Measurements from ENCODE around the gene MARCHF4. TPM values are rescaled to one million over a fixed set of nuclear protein-coding genes. Genes with fewer than 3 reads are reported as not detected.

MARCHF4 gene
- total RNA-seq, 1 experiment from 2014 or later, result 6.1 TPM

- Histone ChIP-seq H3K27ac (ENCODE audit: low read depth, low read length, poor library complexity, severe bottlenecking) (no peak overlapping the region), H3K27me3 (replicated peaks; ENCODE audit: insufficient read depth, low read depth, low read length, poor library complexity) (no peaks in the 10 kb centered on the region), H3K4me1 (ENCODE audit: insufficient read depth, low read length, poor library complexity, severe bottlenecking) (no peaks in the 10 kb centered on the region), H3K4me3 (ENCODE audit: low read depth, low read length, poor library complexity, severe bottlenecking) (no peak overlapping the region), H3K9me3 (ENCODE audit: low read depth, low read length, poor library complexity, severe bottlenecking) (no peaks in the 10 kb centered on the region), H3K36me3 (ENCODE audit: insufficient read depth, low read length, poor library complexity, severe bottlenecking) (no peaks in the 10 kb centered on the region)
- intact Hi-C loops (cut with micrococcal nuclease; ENCODE audit: unreplicated experiment), result loop anchor here (5.0 kb wide), 1 partner anchor 80 kb away; no protein-coding TSS in a partner anchor
- TF ChIP-seq EZH2 (IDR thresholded peaks at IDR 0.05; ENCODE audit: borderline replicate concordance, low read depth, low read length, poor library complexity, severe bottlenecking), result no peak
- no peak for TF ChIP-seq CTCF (conservative IDR thresholded peaks at IDR 0.05; ENCODE audit: low read depth, low read length)
- CTCF ChIA-PET, result interaction anchor here (0.6 kb wide), 1 partner anchor 319 kb away, joined by 3 read pairs; no protein-coding TSS in a partner anchor
- no peak for DNase-seq (ENCODE audit: low spot score)
- POLR2A ChIA-PET (ENCODE audit: low non-redundant PET), result no interaction called here
- no TSS peak for BruUV-seq (replicated peaks)
Observed at GRCh38 chr2:216327447-216327935, 44.8 kb downstream of the MARCHF4 start.

Other genes with a start within 250 kb of the MARCHF4 start
- 20.7 and 21.4 TPM in 2 replicates for gene SMARCAL1, start 40.0 kb upstream of the MARCHF4 start, total RNA-seq (2021)
- gene RPL37A, start 126.4 kb upstream of the MARCHF4 start, total RNA-seq (2021), result 2,455 and 2,535 TPM in 2 replicates